SK-N-SH (cell line): ENCODE results near the gene ACAP3.

ENCODE experiments used
- CTCF ChIP-seq: fragments of 200-600 bp; sonication (generic); IDR thresholded peaks from 2 replicates; pipeline ENCODE4 v1.6.1; 2017; ENCODE audit warnings: antibody characterized with exemption, mild to moderate bottlenecking, moderate library complexity
- MAX ChIP-seq: IDR thresholded peaks from 2 replicates; pipeline ENCODE4 v1.4.0; 2012; ENCODE audit warnings: low read depth
- POLR2AphosphoS5 ChIP-seq: IDR thresholded peaks from 2 replicates; pipeline ENCODE4 v1.6.1; 2012; ENCODE audit warnings: low read depth, low read length
- SMC3 ChIP-seq: IDR thresholded peaks from 2 replicates; pipeline ENCODE4 v1.6.1; 2012; ENCODE audit warnings: low read depth, low read length, improper control_type of control experiment
- TAF1 ChIP-seq: IDR thresholded peaks from 2 replicates; pipeline ENCODE4 v1.6.1; 2012; ENCODE audit warnings: low read depth, mild to moderate bottlenecking, low read length, moderate library complexity, borderline replicate concordance
- TCF12 ChIP-seq: IDR thresholded peaks from 2 replicates; pipeline ENCODE4 v1.4.0; 2012

- TF ChIP-seq TAF1 = no peak
- TF ChIP-seq CTCF = no peak
- TF ChIP-seq POLR2AphosphoS5 = no peak
- TF ChIP-seq SMC3 = no peak
- no peak for TF ChIP-seq MAX
- no peak for TF ChIP-seq TCF12
Measured at GRCh38 chr1:1305300-1306069, 2.2 kb downstream of the ACAP3 start.
